Measurements from ENCODE around the gene ITGA7.

The ITGA7 gene

DNA sequence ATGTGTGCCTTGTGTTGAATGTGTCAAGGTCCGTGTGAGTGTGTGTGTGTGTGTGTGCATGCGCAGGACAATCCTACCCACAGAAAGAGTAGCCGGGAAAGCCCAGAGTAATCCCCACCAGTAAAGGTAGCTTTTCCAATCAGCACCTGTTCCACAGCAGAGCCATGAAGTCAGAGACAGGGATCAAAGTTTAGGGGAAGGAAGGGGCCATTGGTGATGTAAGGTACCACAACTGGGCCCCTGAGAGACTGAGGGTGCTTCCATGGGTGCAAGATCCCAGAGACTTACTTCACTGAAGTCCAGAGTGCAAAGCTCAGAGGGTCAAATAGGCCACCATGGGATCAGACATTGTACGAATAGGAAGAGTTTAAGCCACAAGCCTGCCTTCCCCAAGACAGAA is 50.5 kb downstream of the ITGA7 start:
- TF ChIP-seq REST (IDR thresholded peaks at IDR 0.05; ENCODE audit: low read depth): no peak
- no peak for TF ChIP-seq TEAD4 (IDR thresholded peaks at IDR 0.05)
- TF ChIP-seq RAD21 (IDR thresholded peaks at IDR 0.05; ENCODE audit: low read depth): no peak
- no peak for TF ChIP-seq EGR1 (IDR thresholded peaks at IDR 0.05)
- TF ChIP-seq USF1 (IDR thresholded peaks at IDR 0.05): no peak
- no peak for TF ChIP-seq FOXM1 (IDR thresholded peaks at IDR 0.05; ENCODE audit: borderline replicate concordance, low read depth)
- TF ChIP-seq TAF1 (IDR thresholded peaks at IDR 0.05; ENCODE audit: low read depth): no peak
- no peak for TF ChIP-seq CREB1 (IDR thresholded peaks at IDR 0.05; ENCODE audit: low read depth)
- TF ChIP-seq ZBTB7A (IDR thresholded peaks at IDR 0.05; ENCODE audit: low read depth): no peak

GRCh38 chr12:55654511-55655214 is 53.0 kb downstream of the ITGA7 start:
- TF ChIP-seq CEBPB (IDR thresholded peaks at IDR 0.05) (no peak), ZBTB7A (IDR thresholded peaks at IDR 0.05; ENCODE audit: low read depth) (no peak), NFIC (IDR thresholded peaks at IDR 0.05) (no peak), TAF1 (IDR thresholded peaks at IDR 0.05; ENCODE audit: low read depth) (no peak), FOXM1 (IDR thresholded peaks at IDR 0.05; ENCODE audit: borderline replicate concordance, low read depth) (no peak), USF1 (IDR thresholded peaks at IDR 0.05) (no peak), EP300 (IDR thresholded peaks at IDR 0.05; ENCODE audit: borderline replicate concordance) (no peak), REST (IDR thresholded peaks at IDR 0.05; ENCODE audit: low read depth) (no peak), EGR1 (IDR thresholded peaks at IDR 0.05) (no peak), CREB1 (IDR thresholded peaks at IDR 0.05; ENCODE audit: low read depth) (no peak), TEAD4 (IDR thresholded peaks at IDR 0.05) (no peak), TCF12 (IDR thresholded peaks at IDR 0.05; ENCODE audit: low read depth) (no peak), RAD21 (IDR thresholded peaks at IDR 0.05; ENCODE audit: low read depth) (no peak), YY1 (IDR thresholded peaks at IDR 0.05; ENCODE audit: low read depth) (no peak)
- TF ChIP-seq, protein P1, sequence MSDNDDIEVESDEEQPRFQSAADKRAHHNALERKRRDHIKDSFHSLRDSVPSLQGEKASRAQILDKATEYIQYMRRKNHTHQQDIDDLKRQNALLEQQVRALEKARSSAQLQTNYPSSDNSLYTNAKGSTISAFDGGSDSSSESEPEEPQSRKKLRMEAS (IDR thresholded peaks at IDR 0.05): no peak

DNA sequence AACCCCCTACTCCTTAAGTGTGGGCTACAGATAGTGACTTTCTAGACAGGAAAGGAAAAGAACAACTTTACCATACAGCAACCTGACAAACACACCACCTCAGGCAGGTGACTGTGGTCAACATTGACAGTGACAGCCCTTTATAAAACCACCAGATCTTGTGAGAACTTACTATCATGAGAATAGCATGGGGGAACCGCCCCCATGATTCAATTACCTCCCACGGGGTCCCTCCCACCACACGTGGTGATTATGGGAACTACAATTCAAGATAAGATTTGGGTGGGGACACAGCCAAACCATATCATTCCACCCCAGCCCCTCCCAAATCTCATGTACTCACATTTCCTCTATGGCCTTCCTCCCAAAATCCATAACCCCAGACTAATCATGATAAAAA is 54.7 kb downstream of the ITGA7 start:
- TF ChIP-seq TEAD4 (IDR thresholded peaks at IDR 0.05): no peak
- no peak for TF ChIP-seq NFIC (IDR thresholded peaks at IDR 0.05)
- no peak for TF ChIP-seq USF1 (IDR thresholded peaks at IDR 0.05)
- TF ChIP-seq TCF12 (IDR thresholded peaks at IDR 0.05; ENCODE audit: low read depth): no peak
- TF ChIP-seq REST (IDR thresholded peaks at IDR 0.05; ENCODE audit: low read depth): no peak
- no peak for TF ChIP-seq CEBPB (IDR thresholded peaks at IDR 0.05)

DNA sequence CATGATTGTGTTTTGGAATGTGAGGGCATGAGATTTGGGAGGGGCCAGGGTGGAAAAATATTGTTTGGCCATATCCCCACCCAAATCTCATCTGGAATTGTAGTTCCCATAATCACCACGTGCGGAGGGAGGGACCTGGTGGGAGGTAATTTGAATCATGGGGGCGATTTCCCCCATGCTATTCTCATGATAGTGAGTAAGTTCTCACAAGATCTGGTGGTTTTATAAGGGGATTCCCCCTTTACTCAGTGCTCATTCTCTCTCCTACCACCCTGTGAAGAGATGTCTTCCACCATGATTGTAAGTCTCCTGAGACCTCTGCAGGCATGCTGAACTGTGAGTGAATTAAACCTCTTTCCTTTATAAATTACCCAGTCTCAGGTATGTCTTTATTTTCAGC is 55.4 kb downstream of the ITGA7 start:
- no peak for TF ChIP-seq TAF1 (IDR thresholded peaks at IDR 0.05; ENCODE audit: low read depth)
- no peak for TF ChIP-seq FOXM1 (IDR thresholded peaks at IDR 0.05; ENCODE audit: borderline replicate concordance, low read depth)
- no peak for TF ChIP-seq NFIC (IDR thresholded peaks at IDR 0.05)
- no peak for TF ChIP-seq EGR1 (IDR thresholded peaks at IDR 0.05)
- TF ChIP-seq USF1 (IDR thresholded peaks at IDR 0.05): no peak
- no peak for TF ChIP-seq REST (IDR thresholded peaks at IDR 0.05; ENCODE audit: low read depth)
- no peak for TF ChIP-seq ZBTB7A (IDR thresholded peaks at IDR 0.05; ENCODE audit: low read depth)
- no peak for TF ChIP-seq TEAD4 (IDR thresholded peaks at IDR 0.05)
- TF ChIP-seq EP300 (IDR thresholded peaks at IDR 0.05; ENCODE audit: borderline replicate concordance): no peak

Measured in Ishikawa (cell line).